Thymus (tissue), 11 donors: Measurements from ENCODE around the gene EDDM3A. TPM values are rescaled to one million over a fixed set of nuclear protein-coding genes. Genes with fewer than 3 reads are reported as not detected.

Experiments
- DNase-seq, 9 donors: peaks; one replicate each; pipeline ENCODE4 v3.0.0-alpha.2; 2013; ENCODE audit warnings: low spot score in 9 of 9, low read depth in 6 of 9, missing footprints in 1 of 9
- H3K27ac ChIP-seq, 2 donors: one replicate each; pipeline ENCODE4 v1.5.1; 2013; ENCODE audit warnings: control low read depth in 1 of 2, low read depth in 1 of 2, low read length in 1 of 2, mild to moderate bottlenecking in 1 of 2, moderate library complexity in 1 of 2
- H3K27me3 ChIP-seq, 2 donors: one replicate each; pipeline ENCODE4 v1.5.1; 2013; ENCODE audit warnings: low read length in 1 of 2; ENCODE audit not compliant: control insufficient read depth in 2 of 2, insufficient read depth in 1 of 2
- H3K36me3 ChIP-seq, 2 donors: one replicate each; pipeline ENCODE4 v1.5.1; 2013; ENCODE audit warnings: low read length in 1 of 2, mild to moderate bottlenecking in 1 of 2, moderate library complexity in 1 of 2; ENCODE audit not compliant: control insufficient read depth in 2 of 2, insufficient read depth in 2 of 2
- H3K4me1 ChIP-seq, 2 donors: one replicate each; pipeline ENCODE4 v1.5.1; 2013; ENCODE audit warnings: low read length in 2 of 2; ENCODE audit not compliant: control insufficient read depth in 2 of 2, insufficient read depth in 2 of 2
- H3K4me3 ChIP-seq, 2 donors: one replicate each; pipeline ENCODE4 v1.5.1; 2013; ENCODE audit warnings: low read length in 2 of 2, control low read depth in 1 of 2, mild to moderate bottlenecking in 1 of 2
- H3K9me3 ChIP-seq, 2 donors: one replicate each; pipeline ENCODE4 v1.5.1; 2013; ENCODE audit warnings: low read length in 1 of 2, mild to moderate bottlenecking in 1 of 2; ENCODE audit not compliant: control insufficient read depth in 2 of 2, insufficient read depth in 1 of 2
- WGBS: extraction: QIAGEN DNeasy Blood & Tissue Kit; methylation state at CpG from one replicate; pipeline ENCODE4 v1.1.7; 2013; 5-methylcytosine and 5-hydroxymethylcytosine counted together
- polyA plus RNA-seq: library from polyadenylated mRNA; stranded (reverse); fragments of 200-250 nt; gene quantifications from one replicate; pipeline ENCODE4 v1.2.3, GENCODE V29; 2013
- total RNA-seq: library from RNA; stranded (reverse); fragments of 120-200 nt; gene quantifications from one replicate; pipeline ENCODE4 v1.2.4, GENCODE V29; 2013
- donor health status: healthy.

The EDDM3A gene
- total and polyA plus RNA-seq, 2 donors = 0.11 TPM; not detected in 1

DNA sequence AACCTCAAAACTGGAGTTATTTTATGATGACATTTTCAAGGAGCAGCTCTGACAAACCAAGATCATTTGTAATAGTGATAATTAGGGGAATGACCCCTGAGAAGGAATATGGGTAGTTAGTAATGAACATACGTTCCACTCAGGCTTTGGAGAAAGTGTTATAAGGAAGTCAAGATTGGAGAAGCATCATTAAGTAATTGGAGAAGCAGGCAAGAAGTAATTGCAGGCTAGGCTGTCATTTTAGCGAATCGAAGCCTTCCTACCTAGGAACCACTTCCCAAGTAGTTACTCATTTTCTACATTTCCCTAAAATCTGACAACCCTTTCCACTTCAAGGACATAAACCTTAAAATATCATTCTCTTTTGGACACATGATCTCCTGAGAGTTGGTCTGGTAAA lies 23.7 kb downstream of the EDDM3A start:
- H3K4me1 ChIP-seq = no peaks in the 10 kb centered on the region
- no peak for DNase-seq
- no peaks in the 10 kb centered on the region for H3K36me3 ChIP-seq
- no peak overlapping the region for H3K4me3 ChIP-seq
- no peak overlapping the region for H3K27ac ChIP-seq
- 90% methylated on average over 3 of the region's 3 CpGs for WGBS
- no peaks in the 10 kb centered on the region for H3K9me3 ChIP-seq
- no peaks in the 10 kb centered on the region for H3K27me3 ChIP-seq

DNA sequence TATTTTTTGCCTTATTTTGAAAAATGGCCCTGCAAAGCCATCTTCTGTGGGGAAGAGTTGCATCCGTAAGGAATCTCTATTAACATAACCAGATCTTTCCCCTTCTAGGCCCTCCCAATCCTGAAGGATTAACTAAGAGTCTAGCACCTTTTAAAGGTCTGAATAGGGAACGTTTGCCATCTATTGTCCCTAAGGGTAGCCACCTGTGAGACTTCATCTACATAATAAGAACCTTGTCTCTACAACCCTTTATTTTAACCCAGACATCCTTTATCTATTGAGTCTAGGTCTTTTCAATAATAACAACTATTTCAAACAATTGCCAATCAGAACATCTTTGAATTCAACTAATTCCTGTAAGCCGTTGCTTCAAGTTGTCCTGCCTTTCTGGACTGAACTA lies 27.0 kb downstream of the EDDM3A start:
- 95% methylated on average over 3 of the region's 3 CpGs for WGBS
- Histone ChIP-seq H3K4me3 (no peak overlapping the region), H3K9me3 (no peaks in the 10 kb centered on the region), H3K27ac (no peak overlapping the region), H3K27me3 (no peaks in the 10 kb centered on the region), H3K36me3 (no peaks in the 10 kb centered on the region), H3K4me1 (no peaks in the 10 kb centered on the region)
- no peak for DNase-seq

DNA sequence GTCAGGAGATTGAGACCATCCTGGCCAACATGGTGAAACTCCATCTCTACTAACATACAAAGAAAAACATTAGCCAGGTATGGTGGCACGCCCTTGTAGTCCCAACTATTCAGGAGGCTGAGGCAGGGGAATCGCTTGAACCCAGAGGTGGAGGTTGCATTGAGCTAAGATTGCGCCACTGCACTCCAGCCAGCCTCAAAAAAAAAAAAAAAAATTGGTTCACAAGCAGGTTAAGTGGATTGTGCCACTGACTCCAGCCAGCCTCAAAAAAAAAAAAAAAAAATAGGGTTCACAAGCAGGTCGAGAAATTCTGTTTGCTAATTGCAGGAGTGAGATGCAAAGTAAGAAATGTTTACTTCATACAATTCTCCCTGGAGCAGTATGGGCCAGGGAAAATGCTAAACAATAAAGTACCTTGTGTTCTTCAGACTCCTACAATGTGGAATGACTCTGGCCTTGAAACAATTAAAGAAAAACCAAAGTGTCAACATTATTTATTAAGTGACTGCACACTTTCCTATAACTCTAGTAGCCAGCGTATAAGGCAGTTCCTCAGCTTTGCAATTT lies 28.7 kb downstream of the EDDM3A start:
- H3K36me3 ChIP-seq = no peaks in the 10 kb centered on the region
- H3K27me3 ChIP-seq = no peaks in the 10 kb centered on the region
- DNase-seq = no peak
- H3K9me3 ChIP-seq = no peaks in the 10 kb centered on the region
- 94% methylated on average over 5 of the region's 5 CpGs for WGBS
- H3K4me1 ChIP-seq = no peaks in the 10 kb centered on the region
- H3K4me3 ChIP-seq = no peak overlapping the region
- H3K27ac ChIP-seq = no peak overlapping the region

DNA sequence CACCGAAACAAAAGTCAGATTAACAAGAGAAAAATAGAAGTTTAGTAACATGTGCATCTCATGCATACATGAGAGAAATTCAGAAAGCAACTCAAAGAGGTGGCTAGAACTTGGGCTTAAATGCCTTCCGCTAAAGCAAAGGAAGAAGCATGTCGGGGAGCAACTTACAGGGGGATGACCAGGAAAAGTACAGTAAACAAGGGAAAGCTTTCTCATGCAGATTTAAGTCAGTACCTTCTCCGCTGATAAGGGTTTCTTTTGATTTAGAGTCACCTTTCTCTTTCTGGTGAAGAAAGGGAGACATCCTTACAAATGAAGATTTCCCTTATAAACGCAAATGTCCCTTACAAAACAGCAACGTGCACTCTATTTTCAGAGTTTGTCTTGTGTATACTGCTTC lies 29.4 kb downstream of the EDDM3A start:
- DNase-seq = no peak
- H3K36me3 ChIP-seq = no peaks in the 10 kb centered on the region
- no peak overlapping the region for H3K27ac ChIP-seq
- H3K27me3 ChIP-seq = no peaks in the 10 kb centered on the region
- no peak overlapping the region for H3K4me3 ChIP-seq
- no peaks in the 10 kb centered on the region for H3K9me3 ChIP-seq
- 94% methylated on average over 6 of the region's 6 CpGs for WGBS
- H3K4me1 ChIP-seq = no peaks in the 10 kb centered on the region

DNA sequence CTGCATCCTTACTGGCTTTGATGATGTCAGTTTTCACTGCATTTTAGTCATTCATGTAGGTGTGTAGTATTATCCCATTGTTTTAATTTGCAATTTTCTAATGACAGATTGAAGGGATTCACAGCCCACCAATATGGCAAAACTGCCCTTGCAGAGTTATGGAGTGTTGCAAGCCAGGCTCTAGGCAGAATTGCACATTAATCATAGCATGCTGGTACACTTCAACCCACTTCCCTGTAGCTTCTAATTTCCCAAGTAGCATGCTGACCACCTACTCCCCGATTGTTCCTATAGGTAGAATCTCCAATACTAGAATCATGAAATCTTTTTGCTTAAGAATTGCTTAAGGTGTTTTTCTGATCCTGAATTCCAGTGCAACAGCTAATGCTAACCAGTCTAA lies 30.2 kb downstream of the EDDM3A start:
- no peak for DNase-seq

DNA sequence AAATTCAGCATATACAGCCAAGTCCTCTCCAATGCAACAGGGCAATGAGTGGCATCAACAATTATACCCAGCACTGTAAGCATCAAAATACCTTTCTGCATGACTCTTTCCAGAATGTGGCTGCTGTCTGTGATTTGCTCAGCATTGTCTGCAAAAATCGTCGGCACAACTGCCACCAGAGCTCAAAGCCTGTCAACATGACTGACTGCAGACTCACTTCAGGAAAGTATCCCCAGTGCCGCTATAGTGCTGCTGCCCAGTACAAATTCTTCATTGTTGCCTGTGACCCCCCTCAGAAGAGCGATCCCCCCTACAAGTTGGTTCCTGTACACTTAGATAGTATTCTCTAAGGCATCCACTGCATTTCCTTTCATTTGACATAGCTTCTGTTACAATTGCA lies 36.1 kb downstream of the EDDM3A start:
- peaks cover 14 to 24% of the 10 kb centered on the region in 2 donors for H3K4me1 ChIP-seq
- H3K27me3 ChIP-seq = no peaks in the 10 kb centered on the region
- H3K4me3 ChIP-seq = peak overlapping the region; percentile 24 to 34
- H3K9me3 ChIP-seq = no peaks in the 10 kb centered on the region
- no peaks in the 10 kb centered on the region for H3K36me3 ChIP-seq
- DNase-seq = peak in 3 of 9 donors; percentile 22 to 56 (median 27)
- H3K27ac ChIP-seq = peak overlapping the region; percentile 88 to 94
- WGBS = 6% methylated on average over 4 of the region's 4 CpGs

More for the DNA sequence above, 30.2 kb downstream of the EDDM3A start:
- Histone ChIP-seq H3K27me3 (no peaks in the 10 kb centered on the region), H3K4me1 (peaks cover 0 to 6% of the 10 kb centered on the region in 2 donors), H3K36me3 (no peaks in the 10 kb centered on the region), H3K27ac (no peak overlapping the region), H3K9me3 (no peaks in the 10 kb centered on the region), H3K4me3 (no peak overlapping the region)
- whole genome bisulfite sequencing = 79% methylated on average over 1 of the region's 1 CpG

DNA sequence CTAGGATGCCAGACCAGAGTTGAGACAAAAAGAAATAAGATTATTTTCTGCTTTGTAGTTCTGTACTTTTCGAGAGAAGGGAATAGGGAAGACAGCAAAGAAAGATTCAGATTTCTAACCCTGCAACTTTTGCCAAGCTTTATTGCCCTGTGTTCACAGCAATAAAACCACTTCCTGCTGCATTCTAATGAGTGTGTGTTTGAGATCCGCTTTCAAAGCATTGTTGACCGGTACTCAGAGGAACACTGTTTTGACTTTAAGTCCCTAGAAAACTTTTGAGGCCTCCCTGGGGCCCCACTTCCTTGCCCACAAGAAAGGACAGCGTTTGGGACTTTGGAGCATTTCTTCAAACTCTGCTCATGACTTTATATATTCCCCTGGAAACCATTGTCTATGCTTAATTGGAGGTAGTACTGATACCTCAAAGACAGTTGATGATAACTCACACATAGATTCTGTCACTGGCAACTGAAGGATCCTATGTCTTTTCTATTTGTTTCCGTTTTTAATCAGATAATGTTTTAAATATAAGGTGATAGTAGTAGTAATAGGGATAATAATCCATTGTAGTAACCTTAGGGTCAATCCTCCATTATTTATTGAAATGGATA lies 36.7 kb downstream of the EDDM3A start:
- H3K9me3 ChIP-seq = no peaks in the 10 kb centered on the region
- peak overlapping the region; percentile 88 to 94 for H3K27ac ChIP-seq
- H3K4me3 ChIP-seq = peak overlapping the region; percentile 24 to 34
- DNase-seq = peak in 4 of 9 donors; percentile 36 to 72 (median 47)
- no peaks in the 10 kb centered on the region for H3K36me3 ChIP-seq
- H3K27me3 ChIP-seq = no peaks in the 10 kb centered on the region
- H3K4me1 ChIP-seq = peaks cover 14 to 24% of the 10 kb centered on the region in 2 donors
- WGBS = under 1% methylated on average over 5 of the region's 5 CpGs

DNA sequence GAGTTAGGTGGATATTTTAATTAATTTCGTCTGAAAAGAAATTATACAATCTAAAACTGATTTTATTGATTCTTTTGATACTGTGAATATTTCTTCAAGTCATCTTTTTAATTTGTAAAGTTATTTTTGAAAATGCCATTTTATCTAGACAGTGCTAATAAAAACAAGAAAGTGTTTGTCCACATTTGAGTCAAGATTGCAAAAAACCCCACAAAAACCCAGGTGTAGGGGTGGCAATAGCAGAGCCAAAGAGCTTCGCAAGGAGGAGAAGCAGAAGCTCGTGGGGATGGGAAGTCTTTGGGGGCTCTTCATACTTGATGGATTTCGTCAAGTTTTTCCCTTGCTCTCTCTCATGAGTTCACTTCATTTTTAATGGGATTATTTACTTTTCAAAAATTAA lies 41.3 kb downstream of the EDDM3A start:
- 70% methylated on average over 4 of the region's 4 CpGs for WGBS
- Histone ChIP-seq H3K27ac (no peak overlapping the region), H3K4me1 (peaks cover 5 to 9% of the 10 kb centered on the region in 2 donors), H3K9me3 (no peaks in the 10 kb centered on the region), H3K36me3 (no peaks in the 10 kb centered on the region), H3K4me3 (no peak overlapping the region), H3K27me3 (no peaks in the 10 kb centered on the region)
- DNase-seq = no peak

DNA sequence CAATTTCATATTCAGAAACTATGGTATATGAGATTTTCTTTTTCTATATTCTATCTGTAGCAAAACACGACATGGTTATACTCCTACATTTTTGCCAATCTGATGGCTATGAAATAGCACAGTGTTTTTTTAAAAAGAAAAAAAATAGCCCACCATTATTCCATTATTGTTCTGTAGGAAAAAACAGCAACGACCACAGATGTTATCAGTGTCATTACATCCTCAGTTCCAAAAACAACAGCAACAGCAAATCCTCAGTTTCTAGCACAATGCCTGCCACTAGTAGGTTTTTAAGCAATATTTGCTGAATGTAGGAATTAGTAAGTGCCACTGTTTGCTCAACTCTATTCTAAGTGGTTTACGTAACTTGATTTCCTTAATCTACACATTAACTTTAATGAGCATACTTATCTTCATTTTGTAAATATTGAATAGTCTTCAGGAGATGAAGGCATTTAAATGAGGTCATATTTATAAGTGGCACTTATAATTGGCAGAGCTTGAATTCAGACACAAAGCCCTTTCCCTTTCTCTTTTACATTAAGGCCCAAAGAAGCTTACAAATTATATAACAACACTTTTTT lies 43.6 kb downstream of the EDDM3A start:
- H3K27ac ChIP-seq = no peak overlapping the region
- H3K4me3 ChIP-seq = no peak overlapping the region
- no peaks in the 10 kb centered on the region for H3K27me3 ChIP-seq
- H3K9me3 ChIP-seq = no peaks in the 10 kb centered on the region
- no peak for DNase-seq
- no peaks in the 10 kb centered on the region for H3K36me3 ChIP-seq
- WGBS = 72% methylated on average over 3 of the region's 3 CpGs
- H3K4me1 ChIP-seq = no peaks in the 10 kb centered on the region
